Ascending aorta (tissue), 2 donors: ENCODE data around the gene RHBDD2. TPM values are rescaled to one million over a fixed set of nuclear protein-coding genes. Genes with fewer than 3 reads are reported as not detected.

Experiments used
- DNase-seq, 2 donors: peaks; one replicate each; pipeline ENCODE4 v3.0.0-alpha.2; 2019; ENCODE audit warnings: low spot score in 2 of 2
- H3K27ac ChIP-seq, 2 donors: fragments of 200-600 bp; sonication (generic); one replicate each; pipeline ENCODE4 v1.5.1; 2016 to 2017; ENCODE audit warnings: mild to moderate bottlenecking in 1 of 2
- H3K27me3 ChIP-seq: fragments of 200-600 bp; sonication (generic); one replicate; pipeline ENCODE4 v1.5.1; 2017
- H3K36me3 ChIP-seq, 2 donors: fragments of 200-600 bp; sonication (generic); one replicate each; pipeline ENCODE4 v1.5.1; 2016
- H3K4me1 ChIP-seq, 2 donors: fragments of 200-600 bp; sonication (generic); one replicate each; pipeline ENCODE4 v1.5.1; 2016 to 2017; ENCODE audit warnings: mild to moderate bottlenecking in 1 of 2
- H3K4me3 ChIP-seq, 2 donors: fragments of 200-600 bp; sonication (generic); one replicate each; pipeline ENCODE4 v1.5.1; 2016 to 2017; ENCODE audit warnings: mild to moderate bottlenecking in 1 of 2
- H3K9me3 ChIP-seq, 2 donors: fragments of 200-600 bp; sonication (generic); one replicate each; pipeline ENCODE4 v1.5.1; 2016
- intact Hi-C: fragments of 100-400 bp; cut with DNase I; formaldehyde crosslinking; loops from one replicate; pipeline ENCODE4 v1.15.1; 2023
- total RNA-seq: library from RNA; depleted of rRNA; stranded (reverse); fragments of >200 nt; gene quantifications from one replicate; pipeline ENCODE4 v1.1.0, GENCODE V29; 2016
- TF ChIP-seq, protein P1 (sequence below), 3 experiments: fragments of 200-600 bp in 2 of 3; fragments of 450-650 bp in 1 of 3; sonication (generic) in 2 of 3; IDR thresholded peaks; one replicate each; pipeline ENCODE4 v1.5.1; 2016 to 2019; ENCODE audit warnings: antibody characterized with exemption in 3 of 3, mild to moderate bottlenecking in 1 of 3, moderate library complexity in 1 of 3

Gene RHBDD2
- total RNA-seq, 1 donor from 2014 or later: 51.7 TPM

DNA sequence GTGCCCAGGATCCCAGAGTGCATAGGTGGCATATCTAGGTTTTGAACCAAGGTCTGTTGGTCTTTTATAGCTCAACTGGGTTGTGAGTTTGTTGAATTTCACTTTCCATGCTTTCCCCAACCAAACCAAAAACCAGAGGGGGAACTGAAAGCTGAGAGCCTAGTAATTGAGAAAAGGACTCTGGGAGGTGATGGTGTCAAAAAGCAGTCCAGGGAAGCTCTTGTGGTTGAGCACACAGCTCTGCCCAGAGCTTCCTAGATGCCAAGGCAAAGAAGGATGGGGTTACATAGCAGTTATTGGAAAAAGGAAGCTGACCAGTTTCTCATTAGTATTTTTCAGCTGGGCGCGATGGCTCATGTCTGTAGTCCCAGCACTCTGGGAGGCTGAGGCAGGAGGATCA, 46.1 kb downstream of the RHBDD2 start:
- DNase-seq: no peak
- peaks cover 0 to 8% of the 10 kb centered on the region in 2 donors for H3K36me3 ChIP-seq
- H3K4me1 ChIP-seq: no peaks in the 10 kb centered on the region
- no peaks in the 10 kb centered on the region for H3K27me3 ChIP-seq
- no peak overlapping the region for H3K4me3 ChIP-seq
- TF ChIP-seq, protein P1, sequence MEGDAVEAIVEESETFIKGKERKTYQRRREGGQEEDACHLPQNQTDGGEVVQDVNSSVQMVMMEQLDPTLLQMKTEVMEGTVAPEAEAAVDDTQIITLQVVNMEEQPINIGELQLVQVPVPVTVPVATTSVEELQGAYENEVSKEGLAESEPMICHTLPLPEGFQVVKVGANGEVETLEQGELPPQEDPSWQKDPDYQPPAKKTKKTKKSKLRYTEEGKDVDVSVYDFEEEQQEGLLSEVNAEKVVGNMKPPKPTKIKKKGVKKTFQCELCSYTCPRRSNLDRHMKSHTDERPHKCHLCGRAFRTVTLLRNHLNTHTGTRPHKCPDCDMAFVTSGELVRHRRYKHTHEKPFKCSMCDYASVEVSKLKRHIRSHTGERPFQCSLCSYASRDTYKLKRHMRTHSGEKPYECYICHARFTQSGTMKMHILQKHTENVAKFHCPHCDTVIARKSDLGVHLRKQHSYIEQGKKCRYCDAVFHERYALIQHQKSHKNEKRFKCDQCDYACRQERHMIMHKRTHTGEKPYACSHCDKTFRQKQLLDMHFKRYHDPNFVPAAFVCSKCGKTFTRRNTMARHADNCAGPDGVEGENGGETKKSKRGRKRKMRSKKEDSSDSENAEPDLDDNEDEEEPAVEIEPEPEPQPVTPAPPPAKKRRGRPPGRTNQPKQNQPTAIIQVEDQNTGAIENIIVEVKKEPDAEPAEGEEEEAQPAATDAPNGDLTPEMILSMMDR (IDR thresholded peaks at IDR 0.05): no peak
- H3K9me3 ChIP-seq: no peaks in the 10 kb centered on the region
- intact Hi-C loops: no loop called here
- no peak overlapping the region for H3K27ac ChIP-seq

GRCh38 chr7:75925717-75926435, 47.0 kb downstream of the RHBDD2 start:
- Histone ChIP-seq H3K27me3 (no peaks in the 10 kb centered on the region), H3K36me3 (peaks cover 0 to 8% of the 10 kb centered on the region in 2 donors), H3K4me3 (no peak overlapping the region), H3K4me1 (no peaks in the 10 kb centered on the region), H3K9me3 (no peaks in the 10 kb centered on the region), H3K27ac (no peak overlapping the region)
- TF ChIP-seq, protein P1 (IDR thresholded peaks at IDR 0.05): no peak
- intact Hi-C loops: no loop called here
- DNase-seq: no peak

- Histone ChIP-seq H3K27me3 (no peaks in the 10 kb centered on the region), H3K4me3 (no peak overlapping the region), H3K36me3 (peaks cover 0 to 4% of the 10 kb centered on the region in 2 donors), H3K9me3 (no peaks in the 10 kb centered on the region), H3K27ac (no peak overlapping the region), H3K4me1 (no peaks in the 10 kb centered on the region)
- DNase-seq: no peak
- TF ChIP-seq, protein P1 (IDR thresholded peaks at IDR 0.05): no peak
- intact Hi-C loops: no loop called here
These were observed 49.7 kb downstream of the RHBDD2 start for GRCh38 chr7:75928568-75928914.

GRCh38 chr7:75931680-75932079, 52.8 kb downstream of the RHBDD2 start:
- Histone ChIP-seq H3K9me3 (no peaks in the 10 kb centered on the region), H3K4me3 (no peak overlapping the region), H3K4me1 (no peaks in the 10 kb centered on the region), H3K27ac (no peak overlapping the region), H3K27me3 (no peaks in the 10 kb centered on the region), H3K36me3 (peaks cover 0 to 4% of the 10 kb centered on the region in 2 donors)
- intact Hi-C loops: no loop called here
- no peak for DNase-seq
- TF ChIP-seq, protein P1 (IDR thresholded peaks at IDR 0.05): no peak

- DNase-seq: peak; percentile 48 to 81
- H3K27ac ChIP-seq: no peak overlapping the region
- H3K27me3 ChIP-seq: no peaks in the 10 kb centered on the region
- intact Hi-C loops: no loop called here
- H3K4me1 ChIP-seq: peaks cover 0 to 5% of the 10 kb centered on the region in 2 donors
- no peaks in the 10 kb centered on the region for H3K9me3 ChIP-seq
- TF ChIP-seq, protein P1 (IDR thresholded peaks at IDR 0.05): no peak
- H3K4me3 ChIP-seq: no peak overlapping the region
- no peaks in the 10 kb centered on the region for H3K36me3 ChIP-seq
These were observed 59.3 kb downstream of the RHBDD2 start for GRCh38 chr7:75937958-75938786.

Other genes with a start within 250 kb of the RHBDD2 start
- 47.5 TPM for gene HIP1, start 140.1 kb upstream of the RHBDD2 start, total RNA-seq
- not detected for gene CCL26, start 106.8 kb upstream of the RHBDD2 start, total RNA-seq
- not detected for gene CCL24, start 65.2 kb upstream of the RHBDD2 start, total RNA-seq
- 236 TPM for gene POR, start 36.1 kb downstream of the RHBDD2 start, total RNA-seq
- gene TMEM120A, start 115.6 kb downstream of the RHBDD2 start, total RNA-seq: 24.2 TPM
- gene STYXL1, start 169.0 kb downstream of the RHBDD2 start, total RNA-seq: 0.96 TPM
- 63.5 TPM for gene MDH2, start 169.1 kb downstream of the RHBDD2 start, total RNA-seq